OCI-LY7 (cell line): Measurements from ENCODE around the gene KMT2B.

ENCODE experiments used
- EZH2phosphoT487 ChIP-seq: fragments of 200-600 bp; sonication (generic); IDR thresholded peaks from 2 replicates; pipeline ENCODE4 v1.6.1; 2018; ENCODE audit warnings: low read depth, borderline replicate concordance, mild to moderate bottlenecking, mixed run types, antibody characterized with exemption, low read length, moderate library complexity, mixed read lengths
- TF ChIP-seq, protein P1 (sequence below): fragments of 200-600 bp; sonication (generic); conservative IDR thresholded peaks from 2 replicates; pipeline ENCODE4 v1.5.1; 2014; ENCODE audit warnings: mild to moderate bottlenecking, antibody characterized with exemption, low read length, moderate library complexity, mixed read lengths

DNA sequence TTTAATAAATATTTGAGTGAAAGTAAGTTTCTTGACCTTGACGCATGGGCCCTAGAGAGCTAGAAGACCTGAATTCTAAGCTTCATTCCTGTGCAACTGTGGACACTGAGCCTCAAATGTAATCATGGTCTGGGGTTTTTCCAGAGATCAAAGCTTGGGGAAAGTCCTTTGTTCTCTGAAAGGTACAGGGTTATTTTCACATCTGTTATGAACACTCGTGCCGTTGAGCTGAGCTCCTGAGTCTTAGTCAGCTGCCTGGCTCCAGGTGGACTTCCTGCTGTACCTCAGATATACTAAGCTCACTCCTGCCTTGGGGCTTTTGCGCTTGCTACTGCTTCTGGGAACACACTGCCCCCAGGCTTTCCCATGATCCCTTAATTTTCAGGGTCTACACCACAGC is 21.0 kb upstream of the KMT2B start:
- TF ChIP-seq, protein P1, sequence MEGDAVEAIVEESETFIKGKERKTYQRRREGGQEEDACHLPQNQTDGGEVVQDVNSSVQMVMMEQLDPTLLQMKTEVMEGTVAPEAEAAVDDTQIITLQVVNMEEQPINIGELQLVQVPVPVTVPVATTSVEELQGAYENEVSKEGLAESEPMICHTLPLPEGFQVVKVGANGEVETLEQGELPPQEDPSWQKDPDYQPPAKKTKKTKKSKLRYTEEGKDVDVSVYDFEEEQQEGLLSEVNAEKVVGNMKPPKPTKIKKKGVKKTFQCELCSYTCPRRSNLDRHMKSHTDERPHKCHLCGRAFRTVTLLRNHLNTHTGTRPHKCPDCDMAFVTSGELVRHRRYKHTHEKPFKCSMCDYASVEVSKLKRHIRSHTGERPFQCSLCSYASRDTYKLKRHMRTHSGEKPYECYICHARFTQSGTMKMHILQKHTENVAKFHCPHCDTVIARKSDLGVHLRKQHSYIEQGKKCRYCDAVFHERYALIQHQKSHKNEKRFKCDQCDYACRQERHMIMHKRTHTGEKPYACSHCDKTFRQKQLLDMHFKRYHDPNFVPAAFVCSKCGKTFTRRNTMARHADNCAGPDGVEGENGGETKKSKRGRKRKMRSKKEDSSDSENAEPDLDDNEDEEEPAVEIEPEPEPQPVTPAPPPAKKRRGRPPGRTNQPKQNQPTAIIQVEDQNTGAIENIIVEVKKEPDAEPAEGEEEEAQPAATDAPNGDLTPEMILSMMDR = no peak
- no peak for TF ChIP-seq EZH2phosphoT487
